Caco-2 (cell line): ENCODE data around the gene NEDD4L. TPM values are rescaled to one million over a fixed set of nuclear protein-coding genes. Genes with fewer than 3 reads are reported as not detected.

ENCODE experiments used
- BruUV-seq: library from RNA; stranded (reverse); fragments of 400-500 nt; replicated peaks from 2 replicates; lab custom pipeline; 2021; lab: Mats Ljungman, UMichigan
- CTCF ChIA-PET: fragments of 300-600 bp; sonication (Branson Sonifier 250); formaldehyde crosslinking; loops from one replicate; lab custom pipeline; 2022; ENCODE audit warnings: antibody characterized with exemption; lab: Charles Lee
- POLR2A ChIA-PET: fragments of 300-600 bp; sonication (Branson Sonifier 250); formaldehyde crosslinking; loops from one replicate; lab custom pipeline; 2022; ENCODE audit warnings: antibody characterized with exemption; lab: Charles Lee
- DNase-seq, 2 experiments: peaks; one replicate each; pipeline versions ENCODE4 v3.0.0 to v3.0.0-alpha.2; 2020 to 2022
- H3K27me3 ChIP-seq: replicated peaks from 2 replicates; pipeline ENCODE4 v1.6.0; 2011; ENCODE audit warnings: low read length; ENCODE audit not compliant: control insufficient read depth, insufficient read depth
- H3K36me3 ChIP-seq: 2 replicates; pipeline ENCODE4 v1.5.1; 2011; ENCODE audit warnings: low read length; ENCODE audit not compliant: control insufficient read depth, insufficient read depth
- H3K4me1 ChIP-seq: fragments of 250-450 bp; sonication (Bioruptor Pico); 2 replicates; pipeline ENCODE4 v1.5.1; 2020; ENCODE audit warnings: mild to moderate bottlenecking
- H3K4me3 ChIP-seq: 2 replicates; pipeline ENCODE4 v1.5.1; 2011; ENCODE audit warnings: low read depth, mild to moderate bottlenecking, control low read depth, low read length
- H3K9me3 ChIP-seq: fragments of 250-450 bp; sonication (Bioruptor Pico); 2 replicates; pipeline ENCODE4 v1.5.1; 2020; ENCODE audit warnings: mild to moderate bottlenecking, moderate library complexity
- H3K27ac Mint-ChIP-seq: one replicate; pipeline ENCODE4 v1.8.0; 2022; ENCODE audit warnings: mixed read lengths; ENCODE audit not compliant: unreplicated experiment
- H3K27me3 Mint-ChIP-seq: one replicate; pipeline ENCODE4 v1.8.0; 2022; ENCODE audit warnings: mixed read lengths; ENCODE audit not compliant: insufficient read depth, unreplicated experiment
- H3K36me3 Mint-ChIP-seq: one replicate; pipeline ENCODE4 v1.8.0; 2022; ENCODE audit warnings: mild to moderate bottlenecking, mixed read lengths; ENCODE audit not compliant: insufficient read depth, unreplicated experiment
- H3K4me1 Mint-ChIP-seq: one replicate; pipeline ENCODE4 v1.8.0; 2022; ENCODE audit warnings: low read depth, mixed read lengths; ENCODE audit not compliant: unreplicated experiment
- H3K4me3 Mint-ChIP-seq: one replicate; pipeline ENCODE4 v1.8.0; 2022; ENCODE audit warnings: mild to moderate bottlenecking, moderate library complexity, mixed read lengths; ENCODE audit not compliant: unreplicated experiment
- H3K9me3 Mint-ChIP-seq: one replicate; pipeline ENCODE4 v1.8.0; 2022; ENCODE audit warnings: mixed read lengths; ENCODE audit not compliant: unreplicated experiment
- intact Hi-C: fragments of 100-400 bp; cut with micrococcal nuclease; formaldehyde crosslinking; loops from one replicate; pipeline ENCODE4 v1.10.0; 2022; ENCODE audit not compliant: unreplicated experiment
- total RNA-seq: library from RNA; stranded (reverse); gene quantifications from 2 replicates; pipeline ENCODE4 v1.2.3, GENCODE V29; 2022
- TF ChIP-seq, protein P1 (sequence below), 2 experiments: fragments of 200-600 bp in 1 of 2; IDR thresholded peaks; 1 replicate in 1 of 2; 2 replicates in 1 of 2; pipeline versions ENCODE4 v1.5.1 to v1.8.0; 2011 to 2022; ENCODE audit warnings: antibody characterized with exemption in 1 of 2, control low read depth in 1 of 2, inconsistent platforms in 1 of 2, low read depth in 1 of 2, low read length in 1 of 2, mild to moderate bottlenecking in 1 of 2, moderate library complexity in 1 of 2; ENCODE audit not compliant: insufficient read depth in 1 of 2, severe bottlenecking in 1 of 2, unreplicated experiment in 1 of 2

Gene NEDD4L
- total RNA-seq, 1 experiment from 2014 or later: 85.4 TPM

- TF ChIP-seq, protein P1, sequence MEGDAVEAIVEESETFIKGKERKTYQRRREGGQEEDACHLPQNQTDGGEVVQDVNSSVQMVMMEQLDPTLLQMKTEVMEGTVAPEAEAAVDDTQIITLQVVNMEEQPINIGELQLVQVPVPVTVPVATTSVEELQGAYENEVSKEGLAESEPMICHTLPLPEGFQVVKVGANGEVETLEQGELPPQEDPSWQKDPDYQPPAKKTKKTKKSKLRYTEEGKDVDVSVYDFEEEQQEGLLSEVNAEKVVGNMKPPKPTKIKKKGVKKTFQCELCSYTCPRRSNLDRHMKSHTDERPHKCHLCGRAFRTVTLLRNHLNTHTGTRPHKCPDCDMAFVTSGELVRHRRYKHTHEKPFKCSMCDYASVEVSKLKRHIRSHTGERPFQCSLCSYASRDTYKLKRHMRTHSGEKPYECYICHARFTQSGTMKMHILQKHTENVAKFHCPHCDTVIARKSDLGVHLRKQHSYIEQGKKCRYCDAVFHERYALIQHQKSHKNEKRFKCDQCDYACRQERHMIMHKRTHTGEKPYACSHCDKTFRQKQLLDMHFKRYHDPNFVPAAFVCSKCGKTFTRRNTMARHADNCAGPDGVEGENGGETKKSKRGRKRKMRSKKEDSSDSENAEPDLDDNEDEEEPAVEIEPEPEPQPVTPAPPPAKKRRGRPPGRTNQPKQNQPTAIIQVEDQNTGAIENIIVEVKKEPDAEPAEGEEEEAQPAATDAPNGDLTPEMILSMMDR (IDR thresholded peaks at IDR 0.05; ENCODE audit: insufficient read depth in 1 of 2, low read depth in 1 of 2, low read length in 1 of 2, severe bottlenecking in 1 of 2, unreplicated experiment in 1 of 2): no peak
- Mint-ChIP-seq H3K4me1 (no peaks in the 10 kb centered on the region), H3K27ac (no peak overlapping the region), H3K9me3 (no peaks in the 10 kb centered on the region), H3K4me3 (no peak overlapping the region), H3K27me3 (no peaks in the 10 kb centered on the region), H3K36me3 (peaks cover 11% of the 10 kb centered on the region)
- H3K9me3 ChIP-seq: no peaks in the 10 kb centered on the region
- no TSS peak for BruUV-seq
- DNase-seq: no peak
- CTCF ChIA-PET: no interaction called here
- intact Hi-C loops: no loop called here
- no peak overlapping the region for H3K4me3 ChIP-seq
- no peaks in the 10 kb centered on the region for H3K4me1 ChIP-seq
- POLR2A ChIA-PET: no interaction called here
- H3K36me3 ChIP-seq: no peaks in the 10 kb centered on the region
- no peaks in the 10 kb centered on the region for H3K27me3 ChIP-seq
These were observed 160.9 kb downstream of the NEDD4L start for GRCh38 chr18:58204776-58205442.

GRCh38 chr18:58205443-58206160 lies 161.6 kb downstream of the NEDD4L start:
- TF ChIP-seq, protein P1 (IDR thresholded peaks at IDR 0.05; ENCODE audit: insufficient read depth in 1 of 2, low read depth in 1 of 2, low read length in 1 of 2, severe bottlenecking in 1 of 2, unreplicated experiment in 1 of 2): no peak
- Mint-ChIP-seq H3K36me3 (peaks cover 11% of the 10 kb centered on the region), H3K9me3 (no peaks in the 10 kb centered on the region), H3K4me1 (no peaks in the 10 kb centered on the region), H3K27me3 (no peaks in the 10 kb centered on the region), H3K27ac (no peak overlapping the region), H3K4me3 (no peak overlapping the region)
- intact Hi-C loops: no loop called here
- no peaks in the 10 kb centered on the region for H3K4me1 ChIP-seq
- POLR2A ChIA-PET: no interaction called here
- BruUV-seq: no TSS peak
- CTCF ChIA-PET: no interaction called here
- no peaks in the 10 kb centered on the region for H3K27me3 ChIP-seq
- H3K9me3 ChIP-seq: no peaks in the 10 kb centered on the region
- H3K36me3 ChIP-seq: no peaks in the 10 kb centered on the region
- no peak overlapping the region for H3K4me3 ChIP-seq
- no peak for DNase-seq

GRCh38 chr18:58207520-58208152 lies 163.6 kb downstream of the NEDD4L start:
- no peak overlapping the region for H3K4me3 Mint-ChIP-seq
- no peaks in the 10 kb centered on the region for H3K36me3 ChIP-seq
- H3K9me3 Mint-ChIP-seq: no peaks in the 10 kb centered on the region
- H3K36me3 Mint-ChIP-seq: peaks cover 11% of the 10 kb centered on the region
- CTCF ChIA-PET: no interaction called here
- H3K4me3 ChIP-seq: no peak overlapping the region
- H3K27me3 ChIP-seq: no peaks in the 10 kb centered on the region
- TF ChIP-seq, protein P1 (IDR thresholded peaks at IDR 0.05; ENCODE audit: insufficient read depth in 1 of 2, low read depth in 1 of 2, low read length in 1 of 2, severe bottlenecking in 1 of 2, unreplicated experiment in 1 of 2): no peak
- H3K9me3 ChIP-seq: no peaks in the 10 kb centered on the region
- no peak for DNase-seq
- peaks cover 11% of the 10 kb centered on the region for H3K4me1 ChIP-seq
- H3K4me1 Mint-ChIP-seq: no peaks in the 10 kb centered on the region
- POLR2A ChIA-PET: no interaction called here
- H3K27ac Mint-ChIP-seq: no peak overlapping the region
- no peaks in the 10 kb centered on the region for H3K27me3 Mint-ChIP-seq
- intact Hi-C loops: no loop called here
- no TSS peak for BruUV-seq
